Lower lobe of right lung (tissue), 2 donors: Measurements from ENCODE around the gene EPN2. TPM values are rescaled to one million over a fixed set of nuclear protein-coding genes. Genes with fewer than 3 reads are reported as not detected.

Experiments
- ATAC-seq, 2 donors: fragments of 200-7000 bp; cut with Tn5 transposase; one replicate each; pipeline ENCODE4 v1.9.1; 2020 to 2022; ENCODE audit warnings: mild to moderate bottlenecking in 2 of 2, moderate library complexity in 2 of 2
- DNase-seq: peaks from one replicate; pipeline ENCODE4 v3.0.0-alpha.2; 2020
- H3K27ac ChIP-seq: fragments of 200-600 bp; one replicate; pipeline ENCODE4 v1.8.0; 2022
- H3K27me3 ChIP-seq: fragments of 200-600 bp; one replicate; pipeline ENCODE4 v1.8.0; 2022; ENCODE audit warnings: low read depth
- H3K36me3 ChIP-seq: fragments of 200-600 bp; one replicate; pipeline ENCODE4 v1.8.0; 2022; ENCODE audit warnings: mild to moderate bottlenecking
- H3K4me1 ChIP-seq: fragments of 200-600 bp; one replicate; pipeline ENCODE4 v1.8.0; 2022
- H3K4me3 ChIP-seq: fragments of 200-600 bp; one replicate; pipeline ENCODE4 v1.8.0; 2022; ENCODE audit warnings: mild to moderate bottlenecking
- H3K9me3 ChIP-seq: fragments of 200-600 bp; one replicate; pipeline ENCODE4 v1.8.0; 2022
- CTCF ChIP-seq: fragments of 200-600 bp; IDR thresholded peaks from one replicate; pipeline ENCODE4 v1.8.0; 2022; ENCODE audit warnings: antibody characterized with exemption, mild to moderate bottlenecking
- intact Hi-C: fragments of 100-400 bp; cut with DNase I; formaldehyde crosslinking; loops from one replicate; pipeline ENCODE4 v1.11.0; 2022
- total RNA-seq: library from RNA; stranded (reverse); fragmentation: NEBNext Ultra II Directional; extraction: Animal tissue kit (Norgen Biotek cat#: 25700); gene quantifications from one replicate; pipeline ENCODE4 v1.2.1, GENCODE V29; 2021
- donor health status: DM: no; HTN: yes; CAD: no; lungs with severe emphysema.

Gene EPN2
- total RNA-seq, 1 donor from 2014 or later: 66.2 TPM

GRCh38 chr17:19366637-19366972 is 129.4 kb downstream of the EPN2 start:
- DNase-seq (no peak), ATAC-seq (no peak)
- no peak overlapping the region for H3K4me3 ChIP-seq
- TF ChIP-seq CTCF: no peak
- no peaks in the 10 kb centered on the region for H3K9me3 ChIP-seq
- no peaks in the 10 kb centered on the region for H3K36me3 ChIP-seq
- H3K4me1 ChIP-seq: peaks cover 37% of the 10 kb centered on the region
- H3K27me3 ChIP-seq: no peaks in the 10 kb centered on the region
- intact Hi-C loops: loop anchor here (5.0 kb wide), 1 partner anchor 76 kb away; no protein-coding TSS in a partner anchor
- no peak overlapping the region for H3K27ac ChIP-seq

- H3K27ac ChIP-seq: no peak overlapping the region
- ATAC-seq: no peak
Measured at GRCh38 chr17:19368229-19368628, 131.1 kb downstream of the EPN2 start.

GRCh38 chr17:19369107-19369778 is 132.1 kb downstream of the EPN2 start:
- no peak for DNase-seq
- Histone ChIP-seq H3K27ac (peak overlapping the region; percentile 58), H3K4me1 (peaks cover 35% of the 10 kb centered on the region), H3K9me3 (no peaks in the 10 kb centered on the region), H3K36me3 (no peaks in the 10 kb centered on the region), H3K27me3 (no peaks in the 10 kb centered on the region), H3K4me3 (no peak overlapping the region)
- intact Hi-C loops: loop anchor here (5.0 kb wide), 1 partner anchor 73 kb away; no protein-coding TSS in a partner anchor
- no peak for ATAC-seq
- TF ChIP-seq CTCF: no peak

More at GRCh38 chr17:19368229-19368628, 131.1 kb downstream of the EPN2 start:
- Histone ChIP-seq H3K4me1 (peaks cover 37% of the 10 kb centered on the region), H3K27me3 (no peaks in the 10 kb centered on the region), H3K4me3 (no peak overlapping the region), H3K9me3 (no peaks in the 10 kb centered on the region), H3K36me3 (no peaks in the 10 kb centered on the region)
- no peak for DNase-seq
- intact Hi-C loops: loop anchor here (5.0 kb wide), 1 partner anchor 74 kb away; no protein-coding TSS in a partner anchor
- no peak for TF ChIP-seq CTCF

GRCh38 chr17:19369846-19370492 is 132.8 kb downstream of the EPN2 start:
- Histone ChIP-seq H3K4me1 (peaks cover 35% of the 10 kb centered on the region), H3K36me3 (no peaks in the 10 kb centered on the region), H3K9me3 (no peaks in the 10 kb centered on the region), H3K4me3 (no peak overlapping the region), H3K27me3 (no peaks in the 10 kb centered on the region), H3K27ac (peak overlapping the region; percentile 58)
- no peak for TF ChIP-seq CTCF
- no peak for DNase-seq
- peak; percentile 58 to 64 for ATAC-seq
- intact Hi-C loops: loop anchor here (5.0 kb wide), 1 partner anchor 72 kb away; no protein-coding TSS in a partner anchor

GRCh38 chr17:19370493-19370960 is 133.4 kb downstream of the EPN2 start:
- Histone ChIP-seq H3K4me1 (peaks cover 35% of the 10 kb centered on the region), H3K36me3 (no peaks in the 10 kb centered on the region), H3K4me3 (no peak overlapping the region), H3K27ac (peak overlapping the region; percentile 58), H3K9me3 (no peaks in the 10 kb centered on the region), H3K27me3 (no peaks in the 10 kb centered on the region)
- peak; percentile 68 for DNase-seq
- intact Hi-C loops: no loop called here
- peak; percentile 63 to 81 for ATAC-seq
- no peak for TF ChIP-seq CTCF
